Measurements from ENCODE around the gene TMEM192. TPM values are rescaled to one million over a fixed set of nuclear protein-coding genes. Genes with fewer than 3 reads are reported as not detected.
"Not testable (repeated sequence)": the region's sequence is repeated elsewhere in the genome, so short reads cannot be mapped to it uniquely, and the experiment has no call there.

Gene TMEM192
- total RNA-seq, 1 donor from 2014 or later: 15.4 TPM

DNA sequence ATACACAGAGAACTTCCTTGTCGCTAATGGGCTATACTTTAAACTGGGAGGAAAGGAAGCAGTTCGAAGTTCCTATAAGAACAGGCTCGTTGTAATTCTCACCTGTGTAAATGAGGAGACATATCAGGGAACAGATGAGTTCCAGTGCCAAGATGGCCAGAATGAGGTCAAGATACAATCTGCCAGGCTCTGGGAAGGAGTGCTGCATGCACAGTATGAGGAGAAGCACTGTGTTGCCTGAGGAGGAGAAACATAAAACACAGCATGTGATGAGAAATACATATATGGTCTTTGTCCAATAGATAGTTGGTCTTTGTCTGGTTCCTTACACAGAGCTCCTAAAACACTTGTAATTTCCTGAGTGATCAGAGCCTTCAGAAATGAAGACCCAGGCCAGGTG, 24.3 kb downstream of the TMEM192 start:
- DNase-seq (ENCODE audit: low spot score in 2 of 2): no peak
- intact Hi-C loops (cut with DNase I): no loop called here
- Histone ChIP-seq H3K36me3 (peaks cover 50 to 74% of the 10 kb centered on the region in 2 donors), H3K4me3 (no peak overlapping the region), H3K27me3 (no peaks in the 10 kb centered on the region), H3K4me1 (no peaks in the 10 kb centered on the region), H3K9me3 (no peaks in the 10 kb centered on the region), H3K27ac (no peak overlapping the region)
- TF ChIP-seq, protein P1, sequence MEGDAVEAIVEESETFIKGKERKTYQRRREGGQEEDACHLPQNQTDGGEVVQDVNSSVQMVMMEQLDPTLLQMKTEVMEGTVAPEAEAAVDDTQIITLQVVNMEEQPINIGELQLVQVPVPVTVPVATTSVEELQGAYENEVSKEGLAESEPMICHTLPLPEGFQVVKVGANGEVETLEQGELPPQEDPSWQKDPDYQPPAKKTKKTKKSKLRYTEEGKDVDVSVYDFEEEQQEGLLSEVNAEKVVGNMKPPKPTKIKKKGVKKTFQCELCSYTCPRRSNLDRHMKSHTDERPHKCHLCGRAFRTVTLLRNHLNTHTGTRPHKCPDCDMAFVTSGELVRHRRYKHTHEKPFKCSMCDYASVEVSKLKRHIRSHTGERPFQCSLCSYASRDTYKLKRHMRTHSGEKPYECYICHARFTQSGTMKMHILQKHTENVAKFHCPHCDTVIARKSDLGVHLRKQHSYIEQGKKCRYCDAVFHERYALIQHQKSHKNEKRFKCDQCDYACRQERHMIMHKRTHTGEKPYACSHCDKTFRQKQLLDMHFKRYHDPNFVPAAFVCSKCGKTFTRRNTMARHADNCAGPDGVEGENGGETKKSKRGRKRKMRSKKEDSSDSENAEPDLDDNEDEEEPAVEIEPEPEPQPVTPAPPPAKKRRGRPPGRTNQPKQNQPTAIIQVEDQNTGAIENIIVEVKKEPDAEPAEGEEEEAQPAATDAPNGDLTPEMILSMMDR (IDR thresholded peaks at IDR 0.05): no peak

DNA sequence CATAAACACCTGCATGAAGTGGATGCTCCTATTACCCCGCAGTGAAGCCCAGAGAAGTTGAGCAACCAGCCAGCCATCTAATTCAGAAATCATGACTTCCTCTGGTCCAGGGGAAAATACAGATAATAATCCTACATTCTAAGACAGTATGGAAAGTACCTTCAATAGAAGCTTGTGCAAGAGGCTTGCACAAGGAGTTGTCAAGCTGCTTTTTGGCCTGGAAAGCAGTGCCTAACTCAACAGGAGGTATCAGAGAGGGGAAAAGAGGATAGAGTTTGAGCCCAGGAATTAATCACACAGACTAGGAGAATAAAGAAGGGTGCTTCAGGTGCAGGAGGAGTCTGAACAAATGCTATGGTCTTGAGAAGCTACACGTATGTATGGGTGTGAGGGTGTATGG, 26.7 kb downstream of the TMEM192 start:
- Histone ChIP-seq H3K27ac (no peak overlapping the region), H3K4me1 (no peaks in the 10 kb centered on the region), H3K36me3 (peaks cover 50 to 61% of the 10 kb centered on the region in 2 donors), H3K9me3 (no peaks in the 10 kb centered on the region), H3K4me3 (no peak overlapping the region), H3K27me3 (no peaks in the 10 kb centered on the region)
- intact Hi-C loops (cut with DNase I): no loop called here
- DNase-seq (ENCODE audit: low spot score in 2 of 2): no peak
- TF ChIP-seq, protein P1 (IDR thresholded peaks at IDR 0.05): no peak

DNA sequence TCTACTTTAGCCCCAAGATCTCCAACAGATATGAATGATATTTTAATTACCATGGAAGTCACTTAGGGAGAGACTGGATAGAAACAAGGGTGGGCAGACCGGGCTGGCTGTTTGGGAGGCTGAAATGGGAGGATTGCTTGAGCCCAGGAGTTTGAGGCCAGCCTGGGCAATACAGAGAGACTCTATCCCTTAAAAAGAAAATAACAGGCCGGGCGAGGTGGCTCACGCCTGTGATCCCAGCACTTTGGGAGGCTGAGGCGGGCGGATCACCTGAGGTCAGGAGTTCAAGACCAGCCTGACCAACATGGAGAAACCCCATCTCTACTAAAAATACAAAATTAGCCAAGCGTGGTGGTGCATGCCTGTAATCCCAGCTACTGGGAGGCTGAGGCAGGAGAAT, 27.9 kb downstream of the TMEM192 start:
- DNase-seq (ENCODE audit: low spot score in 2 of 2); intact Hi-C loops (cut with DNase I); H3K4me1 ChIP-seq; H3K4me3 ChIP-seq; H3K9me3 ChIP-seq; H3K27ac ChIP-seq; H3K27me3 ChIP-seq: not testable (repeated sequence)
- peaks cover 46 to 64% of the 10 kb centered on the region in 2 donors for H3K36me3 ChIP-seq

DNA sequence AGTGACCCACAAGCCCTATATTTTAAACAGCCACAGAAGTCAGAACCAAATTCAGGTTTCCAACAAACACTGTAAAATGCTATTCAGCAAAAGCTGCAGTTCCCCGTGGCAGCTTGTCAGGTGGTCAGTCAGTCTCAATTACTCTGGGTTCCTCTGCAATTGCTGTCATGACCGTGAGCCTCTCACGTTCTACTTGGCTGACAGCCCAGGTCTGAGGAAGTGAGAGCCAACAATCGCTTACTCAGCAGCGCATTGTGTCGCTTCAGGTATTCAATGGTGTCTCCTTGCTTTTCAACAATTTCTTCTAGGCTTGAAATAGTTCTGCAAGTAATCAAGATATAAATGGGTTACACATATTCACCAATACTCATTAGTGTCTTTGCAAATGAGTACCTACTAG, 33.2 kb downstream of the TMEM192 start:
- no peak for DNase-seq (ENCODE audit: low spot score in 2 of 2)
- H3K27ac ChIP-seq: no peak overlapping the region
- peaks cover 25 to 58% of the 10 kb centered on the region in 2 donors for H3K36me3 ChIP-seq
- no peaks in the 10 kb centered on the region for H3K4me1 ChIP-seq
- no peaks in the 10 kb centered on the region for H3K27me3 ChIP-seq
- H3K4me3 ChIP-seq: no peak overlapping the region
- H3K9me3 ChIP-seq: no peaks in the 10 kb centered on the region
- intact Hi-C loops (cut with DNase I): no loop called here
- TF ChIP-seq, protein P1 (IDR thresholded peaks at IDR 0.05): no peak

DNA sequence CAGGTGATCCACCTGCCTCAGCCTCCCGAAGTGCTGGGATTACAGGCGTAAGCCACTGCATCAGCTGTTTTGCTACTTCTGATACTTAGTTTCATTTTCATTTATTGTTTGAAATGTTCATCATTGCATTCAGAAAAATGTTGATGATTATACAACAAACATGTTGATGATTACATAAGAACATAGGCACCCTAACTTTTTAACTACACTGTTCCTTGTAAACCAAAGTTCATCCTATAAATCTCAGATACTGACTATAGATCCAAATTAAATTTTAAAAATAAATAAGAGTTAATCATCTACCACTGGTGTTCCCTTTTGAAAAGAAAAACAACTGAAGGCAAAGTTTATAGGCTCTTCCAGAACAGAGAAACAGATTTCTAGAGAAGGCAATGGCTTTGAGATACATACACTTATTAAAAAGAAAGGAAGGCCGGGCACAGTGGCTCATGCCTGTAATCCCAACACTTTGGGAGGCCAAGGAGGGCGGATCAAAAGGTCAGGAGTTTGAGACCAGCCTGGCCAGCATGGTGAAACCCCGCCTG, 35.6 kb downstream of the TMEM192 start:
- no peak overlapping the region for H3K4me3 ChIP-seq
- H3K36me3 ChIP-seq: peaks cover 18 to 51% of the 10 kb centered on the region in 2 donors
- no peaks in the 10 kb centered on the region for H3K4me1 ChIP-seq
- intact Hi-C loops (cut with DNase I): no loop called here
- TF ChIP-seq, protein P1 (IDR thresholded peaks at IDR 0.05): no peak
- no peak overlapping the region for H3K27ac ChIP-seq
- no peak for DNase-seq (ENCODE audit: low spot score in 2 of 2)
- no peaks in the 10 kb centered on the region for H3K9me3 ChIP-seq
- no peaks in the 10 kb centered on the region for H3K27me3 ChIP-seq

DNA sequence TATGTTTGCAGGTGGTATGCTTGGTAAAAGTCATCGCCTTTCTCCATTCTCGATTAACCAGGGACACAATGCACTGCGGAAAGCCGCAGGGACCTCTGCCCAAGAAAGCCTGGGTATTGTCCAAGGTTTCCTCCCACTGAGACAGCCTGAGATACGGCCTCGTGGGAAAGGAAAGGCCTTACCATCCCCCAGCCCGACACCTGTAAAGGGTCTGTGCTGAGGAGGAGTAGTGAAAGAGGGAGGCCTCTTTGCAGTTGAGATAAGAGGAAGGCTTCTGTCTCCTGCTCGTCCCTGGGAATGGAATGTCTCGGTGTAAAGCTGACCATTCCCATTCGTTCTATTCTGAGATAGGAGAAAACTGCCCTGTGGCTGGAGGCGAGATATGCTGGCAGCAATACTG, 39.3 kb downstream of the TMEM192 start:
- H3K4me3 ChIP-seq; H3K4me1 ChIP-seq; H3K27me3 ChIP-seq; H3K27ac ChIP-seq; H3K9me3 ChIP-seq; intact Hi-C loops (cut with DNase I); DNase-seq (ENCODE audit: low spot score in 2 of 2): not testable (repeated sequence)
- H3K36me3 ChIP-seq: peaks cover 9 to 25% of the 10 kb centered on the region in 2 donors

DNA sequence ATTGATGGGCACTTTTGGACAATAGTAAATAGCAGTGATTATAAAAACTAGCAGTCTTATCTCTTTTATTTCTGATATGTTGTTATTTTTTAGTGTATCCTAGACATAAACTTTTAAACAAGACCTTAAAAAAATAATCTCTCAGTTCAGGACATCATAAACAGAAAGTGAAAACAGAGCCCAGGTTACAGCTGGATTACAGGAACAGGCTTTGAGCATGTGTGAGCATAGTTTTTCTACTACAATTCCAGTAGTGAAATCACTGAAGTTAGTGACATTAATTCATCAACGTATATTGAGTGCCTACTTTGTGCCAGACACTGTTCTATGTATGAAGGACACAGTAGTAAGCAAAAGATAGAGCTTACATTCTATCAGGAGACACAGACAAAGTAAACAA, 42.1 kb downstream of the TMEM192 start:
- DNase-seq (ENCODE audit: low spot score in 2 of 2): no peak
- peaks cover 1 to 3% of the 10 kb centered on the region in 2 donors for H3K36me3 ChIP-seq
- TF ChIP-seq, protein P1 (IDR thresholded peaks at IDR 0.05): no peak
- intact Hi-C loops (cut with DNase I): no loop called here
- H3K27me3 ChIP-seq: no peaks in the 10 kb centered on the region
- no peak overlapping the region for H3K4me3 ChIP-seq
- H3K4me1 ChIP-seq: no peaks in the 10 kb centered on the region
- H3K9me3 ChIP-seq: no peaks in the 10 kb centered on the region
- no peak overlapping the region for H3K27ac ChIP-seq
